Osteoblast (primary cell): ENCODE measurements around the gene ZC3H6. TPM values are rescaled to one million over a fixed set of nuclear protein-coding genes. Genes with fewer than 3 reads are reported as not detected.
"Not testable (repeated sequence)": the region's sequence is repeated elsewhere in the genome, so short reads cannot be mapped to it uniquely, and the experiment has no call there.

Source experiments
- DNase-seq: peaks from one replicate; pipeline ENCODE4 v3.0.0; 2011; ENCODE audit warnings: low spot score, mixed read lengths; ENCODE audit not compliant: insufficient read length; ENCODE audit errors: missing footprints
- H2AFZ ChIP-seq: 2 replicates; pipeline ENCODE4 v1.6.0; 2011; ENCODE audit warnings: mild to moderate bottlenecking, low read length
- H3K27ac ChIP-seq: 2 replicates; pipeline ENCODE4 v1.5.1; 2011; ENCODE audit warnings: mild to moderate bottlenecking, low read depth, low read length, moderate library complexity
- H3K27me3 ChIP-seq: 2 replicates; pipeline ENCODE4 v1.6.0; 2012; ENCODE audit warnings: mild to moderate bottlenecking, control low read depth, inconsistent platforms, low read length, moderate library complexity; ENCODE audit not compliant: insufficient read depth
- H3K36me3 ChIP-seq: 2 replicates; pipeline ENCODE4 v1.5.1; 2011; ENCODE audit warnings: mild to moderate bottlenecking, low read length, control low read depth, moderate library complexity; ENCODE audit not compliant: insufficient read depth
- H3K4me1 ChIP-seq: 2 replicates; pipeline ENCODE4 v1.5.1; 2011; ENCODE audit warnings: mild to moderate bottlenecking, low read length, control low read depth, moderate library complexity; ENCODE audit not compliant: insufficient read depth
- H3K4me2 ChIP-seq: 2 replicates; pipeline ENCODE4 v1.6.0; 2011; ENCODE audit warnings: mild to moderate bottlenecking, low read length; ENCODE audit not compliant: insufficient read depth
- H3K4me3 ChIP-seq: fragments of 200-600 bp; sonication (generic); 3 replicates; pipeline ENCODE4 v1.5.1; 2012; ENCODE audit warnings: mild to moderate bottlenecking, low read length, inconsistent platforms; ENCODE audit not compliant: insufficient read depth
- H3K79me2 ChIP-seq: 2 replicates; pipeline ENCODE4 v1.6.0; 2012; ENCODE audit warnings: mild to moderate bottlenecking, low read length, control low read depth, inconsistent platforms; ENCODE audit not compliant: insufficient read depth
- H3K9me3 ChIP-seq: 2 replicates; pipeline ENCODE4 v1.5.1; 2011; ENCODE audit warnings: low read depth, low read length, control low read depth
- H4K20me1 ChIP-seq: 2 replicates; pipeline ENCODE4 v1.6.0; 2012; ENCODE audit warnings: mild to moderate bottlenecking, low read length, control low read depth; ENCODE audit not compliant: insufficient read depth
- CTCF ChIP-seq: IDR thresholded peaks from 2 replicates; pipeline ENCODE4 v1.5.1; 2011; ENCODE audit warnings: mild to moderate bottlenecking, low read depth, low read length, moderate library complexity; ENCODE audit errors: extremely low read depth
- small RNA-seq: library from RNA; depleted of rRNA; stranded (forward); fragments of <200 nt; gene quantifications from one replicate; pipeline ENCODE3, GENCODE V24; 2012
- total RNA-seq: library from RNA; depleted of rRNA; stranded (reverse); fragments of >200 nt; gene quantifications from 2 replicates; pipeline ENCODE4 v1.2.3, GENCODE V29; 2012

ZC3H6 gene
- total RNA-seq, 1 donor, result 4.3 TPM

DNA sequence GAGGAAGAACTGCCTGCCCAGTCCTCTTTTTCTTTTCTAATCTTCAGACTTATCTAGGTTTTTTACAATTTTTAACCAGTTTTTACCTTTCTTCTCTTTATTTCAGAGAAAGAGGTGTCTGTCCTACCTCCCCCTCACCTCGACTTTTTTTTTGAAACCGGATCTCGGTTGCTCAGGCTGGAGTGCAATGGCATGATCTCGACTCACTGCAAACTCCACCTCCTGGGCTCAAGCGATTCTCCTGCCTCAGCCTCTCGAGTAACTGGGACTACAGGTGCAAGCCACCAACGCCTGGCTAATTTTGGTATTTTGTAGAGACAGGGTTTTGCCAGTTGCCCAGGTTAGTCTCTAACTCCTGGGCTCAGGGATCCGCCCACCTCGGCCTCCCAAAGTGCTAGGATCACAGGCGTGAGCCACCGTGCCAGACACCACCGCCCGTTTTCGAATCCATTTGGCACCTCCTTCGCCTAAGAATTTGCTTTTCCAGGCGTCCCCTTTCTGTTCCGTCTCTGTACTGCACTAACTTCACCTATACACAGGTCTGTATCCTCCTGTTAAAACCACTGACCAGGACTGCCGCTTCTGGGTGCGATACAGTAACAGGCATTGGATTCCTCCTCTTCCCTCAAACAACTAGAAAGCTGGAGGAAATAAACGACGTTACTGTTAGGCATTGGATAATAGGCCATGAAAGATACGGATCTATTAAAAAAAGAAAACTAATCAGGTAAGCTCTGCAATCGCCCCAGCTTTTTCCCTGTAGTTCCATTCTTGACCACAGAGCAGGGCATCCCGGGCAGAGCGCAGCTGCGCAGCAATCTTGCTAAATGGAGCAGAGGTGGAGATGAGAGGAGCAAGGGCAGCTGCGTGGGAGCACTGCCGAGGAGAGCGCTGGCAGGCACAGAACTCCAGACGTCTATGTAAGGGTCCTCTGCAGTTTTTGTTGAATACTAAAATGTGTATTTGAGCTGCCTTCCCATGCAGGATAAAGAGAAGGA is 69.9 kb downstream of the ZC3H6 start:
- Histone ChIP-seq H3K4me2 (no peak overlapping the region), H3K4me3 (no peak overlapping the region), H4K20me1 (no peaks in the 10 kb centered on the region), H2AFZ (no peak overlapping the region), H3K4me1 (no peaks in the 10 kb centered on the region), H3K27ac (no peak overlapping the region), H3K79me2 (no peaks in the 10 kb centered on the region), H3K27me3 (no peaks in the 10 kb centered on the region), H3K9me3 (no peaks in the 10 kb centered on the region), H3K36me3 (no peaks in the 10 kb centered on the region)
- peak; percentile 10 for TF ChIP-seq CTCF
- peak; percentile 15 for DNase-seq

DNA sequence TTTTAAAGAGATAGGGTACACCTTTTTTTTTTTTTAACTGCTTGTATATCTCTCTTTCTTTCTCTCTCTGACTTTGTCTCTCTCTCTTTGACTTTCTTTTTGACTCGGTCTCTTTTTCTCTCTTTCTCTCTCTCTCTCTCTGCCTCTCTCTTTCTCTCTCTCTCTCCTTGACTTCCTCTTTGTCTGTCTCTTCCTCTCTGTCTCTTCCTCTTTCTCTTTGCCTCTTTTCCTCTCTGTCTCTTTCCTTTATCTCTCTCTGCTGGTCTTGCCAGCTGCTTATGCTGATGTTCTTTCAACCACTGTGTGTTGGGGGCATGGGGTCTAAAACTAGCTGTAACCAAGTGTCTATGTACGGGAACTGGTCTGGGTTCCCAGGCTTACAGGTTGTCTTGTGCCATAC is 76.9 kb downstream of the ZC3H6 start:
- H3K27ac ChIP-seq, H3K4me1 ChIP-seq, H3K36me3 ChIP-seq, H4K20me1 ChIP-seq, H3K4me3 ChIP-seq, H3K4me2 ChIP-seq, H3K9me3 ChIP-seq, H2AFZ ChIP-seq, DNase-seq, H3K79me2 ChIP-seq, H3K27me3 ChIP-seq: not testable (repeated sequence)

DNA sequence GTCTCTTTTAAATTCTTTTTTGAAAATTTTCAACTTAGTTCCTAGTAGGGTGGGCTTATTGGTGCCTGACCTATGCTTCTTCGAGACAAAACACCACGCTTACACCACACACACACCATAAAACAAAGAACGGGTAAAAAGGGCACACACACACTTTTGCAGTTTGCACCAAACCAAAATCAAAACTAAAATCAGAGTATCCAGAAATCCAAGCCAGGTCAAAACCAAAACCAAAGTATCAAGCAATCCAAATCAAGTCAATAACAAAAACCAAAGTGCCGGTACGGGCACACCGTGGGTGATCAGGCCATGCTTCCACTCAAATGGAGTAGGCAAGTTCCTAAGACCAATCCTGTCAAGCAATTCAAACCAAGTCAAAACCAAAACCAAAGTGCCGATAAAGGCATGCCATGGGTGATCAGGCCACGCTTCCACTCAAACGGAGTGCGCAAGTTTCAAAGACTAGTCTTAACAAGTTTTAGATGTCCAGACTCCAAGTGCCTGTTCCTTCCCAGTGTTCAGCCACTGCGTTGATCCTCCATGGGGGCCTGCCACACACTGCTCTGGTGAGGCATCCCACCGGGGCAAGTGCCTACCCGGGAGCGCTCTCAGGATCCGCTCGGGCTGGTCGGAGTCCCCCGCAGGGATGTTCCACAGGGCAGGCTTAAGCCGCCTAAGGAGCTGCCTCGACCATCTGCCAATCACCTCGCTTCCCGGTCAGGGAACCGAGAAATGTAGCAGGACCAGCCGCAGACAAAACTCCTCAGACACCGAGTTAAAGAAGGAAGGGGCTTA is 77.6 kb downstream of the ZC3H6 start:
- not testable (repeated sequence) for H3K4me1 ChIP-seq, H3K9me3 ChIP-seq, H2AFZ ChIP-seq, H3K4me3 ChIP-seq, H3K27me3 ChIP-seq, H3K27ac ChIP-seq, H3K36me3 ChIP-seq, H3K79me2 ChIP-seq, H3K4me2 ChIP-seq, H4K20me1 ChIP-seq, DNase-seq

- H3K9me3 ChIP-seq, H3K4me2 ChIP-seq, H3K4me1 ChIP-seq, H3K27ac ChIP-seq, H3K27me3 ChIP-seq, H4K20me1 ChIP-seq, DNase-seq, H3K36me3 ChIP-seq, H3K4me3 ChIP-seq, H2AFZ ChIP-seq, H3K79me2 ChIP-seq: not testable (repeated sequence)
These were observed 78.9 kb downstream of the ZC3H6 start for GRCh38 chr2:112354335-112354734.

- not testable (repeated sequence) for H2AFZ ChIP-seq, H3K27ac ChIP-seq, H3K4me1 ChIP-seq, H3K27me3 ChIP-seq, H3K36me3 ChIP-seq, H4K20me1 ChIP-seq, H3K4me2 ChIP-seq, H3K4me3 ChIP-seq, H3K79me2 ChIP-seq, H3K9me3 ChIP-seq, DNase-seq
These were observed 84.7 kb downstream of the ZC3H6 start for GRCh38 chr2:112360055-112360454.

Small RNAs within 50 kb of the gene (small RNA-seq; reads per million reads assigned to genes)
- gene AC115115.1, result not detected

Other genes starting within 250 kb of the ZC3H6 start
- 33.7 and 38.9 TPM in 2 replicates for gene TMEM87B, start 220.3 kb upstream of the ZC3H6 start, total RNA-seq
- gene FBLN7, start 137.2 kb upstream of the ZC3H6 start, total RNA-seq, result 5.3 and 5.8 TPM in 2 replicates
- 7.6 and 8.0 TPM in 2 replicates for gene ZC3H8, start 20.6 kb upstream of the ZC3H6 start, total RNA-seq
- 21.5 and 25.0 TPM in 2 replicates for gene RGPD8, start 158.0 kb downstream of the ZC3H6 start, total RNA-seq
- 59.0 and 65.7 TPM in 2 replicates for gene TTL, start 206.6 kb downstream of the ZC3H6 start, total RNA-seq